ENCODE measurements around the gene SSH3. TPM values are rescaled to one million over a fixed set of nuclear protein-coding genes. Genes with fewer than 3 reads are reported as not detected.

SSH3 gene
- total RNA-seq, 3 donors from 2014 or later (not counting 1 experiment from before 2014, with no cell fraction given): 34.3 to 42.7 (median 38.1) TPM

DNA sequence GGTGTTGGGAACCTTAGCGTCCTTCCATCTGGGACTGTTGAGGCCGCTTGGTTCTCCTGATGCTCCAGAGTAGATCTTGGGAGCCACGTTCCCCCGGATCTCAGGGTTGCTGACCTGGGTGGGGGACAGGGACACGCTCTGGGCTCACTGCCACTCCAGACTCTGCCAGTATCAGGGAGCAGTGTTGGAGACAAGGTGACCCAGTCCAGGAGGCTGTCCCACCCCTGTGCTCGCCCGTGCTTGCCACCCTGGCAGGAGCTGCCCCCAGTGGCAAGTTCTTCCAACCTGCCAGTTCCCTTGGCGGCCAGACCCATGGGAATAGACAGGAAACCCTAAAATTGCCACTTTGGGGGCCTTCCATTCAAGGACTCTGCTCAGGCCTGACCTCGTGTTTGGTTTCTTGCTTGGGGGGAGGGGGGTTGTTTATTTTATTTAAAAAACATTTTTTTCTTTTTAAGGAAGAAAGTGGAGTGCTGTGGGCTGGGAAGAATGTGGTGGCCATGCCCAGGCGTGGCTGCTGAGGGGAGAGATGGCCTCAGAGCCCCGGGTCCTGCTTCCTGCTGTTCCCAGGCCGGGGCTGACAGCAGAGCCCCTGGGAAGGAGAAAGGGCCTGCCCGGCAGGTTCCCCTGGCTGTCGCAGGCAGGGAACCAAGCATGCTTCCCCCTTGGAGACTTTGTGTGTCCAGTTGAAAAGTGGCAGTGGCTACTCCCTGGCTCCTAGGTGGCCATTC is 29.9 kb upstream of the SSH3 start:
- Histone ChIP-seq H3K4me1 (ENCODE audit: control insufficient read depth, insufficient read depth, low read length) (peaks cover 100% of the 10 kb centered on the region), H3K36me3 (ENCODE audit: control insufficient read depth, insufficient read depth, low read length) (peaks cover 53% of the 10 kb centered on the region), H3K4me3 (ENCODE audit: low read length) (no peak overlapping the region), H3K27ac (ENCODE audit: low read length) (peak overlapping the region; percentile 95), H3K27me3 (ENCODE audit: control insufficient read depth, insufficient read depth, low read length) (no peaks in the 10 kb centered on the region), H3K9me3 (ENCODE audit: control insufficient read depth, insufficient read depth, low read length) (no peaks in the 10 kb centered on the region)
- 38% methylated on average over 14 of the region's 14 CpGs for WGBS (ENCODE audit: insufficient coverage)
- Mint-ChIP-seq H3K36me3 (no peaks in the 10 kb centered on the region), H3K9me3 (no peaks in the 10 kb centered on the region), H3K27me3 (ENCODE audit: low read depth in 2 of 2) (no peaks in the 10 kb centered on the region), H3K4me1 (peaks cover 78 to 83% of the 10 kb centered on the region in 2 donors), H3K27ac (peak overlapping the region; percentile 96 to 97), H3K4me3 (peak overlapping the region; percentile 97)
- intact Hi-C loops (cut with micrococcal nuclease): no loop called here
- no peak for DNase-seq
- TF ChIP-seq, protein P1, sequence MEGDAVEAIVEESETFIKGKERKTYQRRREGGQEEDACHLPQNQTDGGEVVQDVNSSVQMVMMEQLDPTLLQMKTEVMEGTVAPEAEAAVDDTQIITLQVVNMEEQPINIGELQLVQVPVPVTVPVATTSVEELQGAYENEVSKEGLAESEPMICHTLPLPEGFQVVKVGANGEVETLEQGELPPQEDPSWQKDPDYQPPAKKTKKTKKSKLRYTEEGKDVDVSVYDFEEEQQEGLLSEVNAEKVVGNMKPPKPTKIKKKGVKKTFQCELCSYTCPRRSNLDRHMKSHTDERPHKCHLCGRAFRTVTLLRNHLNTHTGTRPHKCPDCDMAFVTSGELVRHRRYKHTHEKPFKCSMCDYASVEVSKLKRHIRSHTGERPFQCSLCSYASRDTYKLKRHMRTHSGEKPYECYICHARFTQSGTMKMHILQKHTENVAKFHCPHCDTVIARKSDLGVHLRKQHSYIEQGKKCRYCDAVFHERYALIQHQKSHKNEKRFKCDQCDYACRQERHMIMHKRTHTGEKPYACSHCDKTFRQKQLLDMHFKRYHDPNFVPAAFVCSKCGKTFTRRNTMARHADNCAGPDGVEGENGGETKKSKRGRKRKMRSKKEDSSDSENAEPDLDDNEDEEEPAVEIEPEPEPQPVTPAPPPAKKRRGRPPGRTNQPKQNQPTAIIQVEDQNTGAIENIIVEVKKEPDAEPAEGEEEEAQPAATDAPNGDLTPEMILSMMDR (IDR thresholded peaks at IDR 0.05): no peak
- ATAC-seq: no peak

GRCh38 chr11:67274768-67275605 is 28.3 kb upstream of the SSH3 start:
- H3K27me3 Mint-ChIP-seq (ENCODE audit: low read depth in 2 of 2): no peaks in the 10 kb centered on the region
- Histone ChIP-seq H3K36me3 (ENCODE audit: control insufficient read depth, insufficient read depth, low read length) (peaks cover 57% of the 10 kb centered on the region), H3K9me3 (ENCODE audit: control insufficient read depth, insufficient read depth, low read length) (no peaks in the 10 kb centered on the region), H3K27me3 (ENCODE audit: control insufficient read depth, insufficient read depth, low read length) (no peaks in the 10 kb centered on the region), H3K27ac (ENCODE audit: low read length) (peak overlapping the region; percentile 95), H3K4me3 (ENCODE audit: low read length) (no peak overlapping the region), H3K4me1 (ENCODE audit: control insufficient read depth, insufficient read depth, low read length) (peaks cover 100% of the 10 kb centered on the region)
- ATAC-seq (no peak), DNase-seq (no peak)
- peak overlapping the region; percentile 96 to 97 for H3K27ac Mint-ChIP-seq
- TF ChIP-seq, protein P1 (IDR thresholded peaks at IDR 0.05): no peak
- 48% methylated on average over 35 of the region's 35 CpGs for WGBS (ENCODE audit: insufficient coverage)
- no peaks in the 10 kb centered on the region for H3K9me3 Mint-ChIP-seq
- intact Hi-C loops (cut with micrococcal nuclease): no loop called here
- no peaks in the 10 kb centered on the region for H3K36me3 Mint-ChIP-seq
- H3K4me3 Mint-ChIP-seq: peak overlapping the region; percentile 80
- peaks cover 78 to 81% of the 10 kb centered on the region in 2 donors for H3K4me1 Mint-ChIP-seq

DNA sequence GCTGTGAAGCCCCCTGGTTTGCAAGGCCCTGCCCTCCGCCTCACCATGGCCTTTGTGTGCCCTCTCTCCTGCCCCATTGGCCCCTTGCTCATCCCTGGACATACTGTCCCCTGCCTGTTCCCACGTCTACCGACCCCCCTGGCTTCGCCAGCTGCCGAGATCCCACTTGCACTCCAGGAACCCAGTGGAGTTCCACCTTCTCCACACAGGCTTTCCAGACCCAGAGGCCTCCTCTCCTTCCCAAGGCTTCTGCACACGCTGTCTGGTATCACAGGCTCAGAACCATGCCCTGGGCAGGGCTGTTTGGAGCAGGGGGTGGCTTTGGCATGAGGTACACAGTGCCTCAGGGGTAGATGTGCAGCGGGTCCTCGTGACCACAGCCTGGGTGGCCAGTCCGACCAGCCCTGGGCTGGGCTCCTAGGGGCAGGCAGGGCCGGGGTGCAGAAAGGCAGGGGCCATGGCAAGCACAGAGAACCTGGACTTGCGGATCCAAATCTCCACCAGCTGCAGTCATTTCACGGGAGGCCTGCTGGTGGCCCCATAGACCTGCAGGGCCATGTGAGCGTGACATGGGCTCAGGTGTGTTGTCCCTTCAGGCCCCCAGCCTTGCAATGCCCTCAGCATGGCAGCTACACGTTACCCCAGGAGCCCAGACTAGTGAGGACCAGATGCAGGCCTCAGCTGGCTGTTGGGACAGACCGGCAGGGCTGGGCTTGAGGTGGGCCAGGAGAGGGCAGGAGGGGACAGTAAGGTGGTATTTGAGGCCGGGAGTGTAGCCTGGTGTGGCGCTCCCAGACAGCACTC is 27.5 kb upstream of the SSH3 start:
- H3K9me3 Mint-ChIP-seq: no peaks in the 10 kb centered on the region
- H3K27me3 ChIP-seq (ENCODE audit: control insufficient read depth, insufficient read depth, low read length): no peaks in the 10 kb centered on the region
- DNase-seq (peak in 1 of 2 donors; percentile 66), ATAC-seq (no peak)
- no peaks in the 10 kb centered on the region for H3K9me3 ChIP-seq (ENCODE audit: control insufficient read depth, insufficient read depth, low read length)
- peak overlapping the region; percentile 96 to 97 for H3K27ac Mint-ChIP-seq
- intact Hi-C loops (cut with micrococcal nuclease): no loop called here
- TF ChIP-seq, protein P1 (IDR thresholded peaks at IDR 0.05): no peak
- H3K4me3 ChIP-seq (ENCODE audit: low read length): no peak overlapping the region
- peak overlapping the region; percentile 80 for H3K4me3 Mint-ChIP-seq
- no peaks in the 10 kb centered on the region for H3K27me3 Mint-ChIP-seq (ENCODE audit: low read depth in 2 of 2)
- 56% methylated on average over 17 of the region's 17 CpGs for WGBS (ENCODE audit: insufficient coverage)
- peaks cover 65% of the 10 kb centered on the region for H3K36me3 ChIP-seq (ENCODE audit: control insufficient read depth, insufficient read depth, low read length)
- H3K36me3 Mint-ChIP-seq: no peaks in the 10 kb centered on the region
- H3K27ac ChIP-seq (ENCODE audit: low read length): peak overlapping the region; percentile 95
- peaks cover 73 to 77% of the 10 kb centered on the region in 2 donors for H3K4me1 Mint-ChIP-seq
- H3K4me1 ChIP-seq (ENCODE audit: control insufficient read depth, insufficient read depth, low read length): peaks cover 100% of the 10 kb centered on the region
